Ammon's horn (tissue), 1 donor: Measurements from ENCODE around the gene LIPC.

Experiments
- DNase-seq: peaks from one replicate; pipeline ENCODE4 v3.0.0-alpha.2; 2016; ENCODE audit warnings: low spot score

Gene LIPC

GRCh38 chr15:58406811-58407210 lies 25.0 kb upstream of the LIPC start:
- no peak for DNase-seq

GRCh38 chr15:58407236-58407775 lies 24.5 kb upstream of the LIPC start:
- DNase-seq, result peak; percentile 87

GRCh38 chr15:58407778-58408177 lies 24.0 kb upstream of the LIPC start:
- DNase-seq, result no peak

- DNase-seq, result no peak
These were observed 21.9 kb upstream of the LIPC start for GRCh38 chr15:58409861-58410260.

- peak; percentile 21 for DNase-seq
These were observed 21.4 kb upstream of the LIPC start for GRCh38 chr15:58410353-58410752.

GRCh38 chr15:58413253-58413652 lies 18.5 kb upstream of the LIPC start:
- DNase-seq, result no peak

GRCh38 chr15:58415636-58416035 lies 16.2 kb upstream of the LIPC start:
- DNase-seq, result no peak

GRCh38 chr15:58416963-58417362 lies 14.8 kb upstream of the LIPC start:
- no peak for DNase-seq

- DNase-seq, result no peak
These were observed 13.7 kb upstream of the LIPC start for GRCh38 chr15:58418135-58418534.

GRCh38 chr15:58419803-58420524 lies 11.8 kb upstream of the LIPC start:
- no peak for DNase-seq

- DNase-seq, result no peak
These were observed 11.2 kb upstream of the LIPC start for GRCh38 chr15:58420579-58421043.

GRCh38 chr15:58423205-58423604 lies 8.6 kb upstream of the LIPC start:
- no peak for DNase-seq

- no peak for DNase-seq
These were observed 7.8 kb upstream of the LIPC start for GRCh38 chr15:58423831-58424608.

- no peak for DNase-seq
These were observed 7.1 kb upstream of the LIPC start for GRCh38 chr15:58424722-58425121.

- no peak for DNase-seq
These were observed 6.6 kb upstream of the LIPC start for GRCh38 chr15:58425185-58425584.

GRCh38 chr15:58425834-58426233 lies 6.0 kb upstream of the LIPC start:
- DNase-seq, result no peak

GRCh38 chr15:58426501-58426900 lies 5.3 kb upstream of the LIPC start:
- DNase-seq, result no peak

- DNase-seq, result no peak
These were observed 3.8 kb upstream of the LIPC start for GRCh38 chr15:58427987-58428386.

GRCh38 chr15:58430224-58430787 lies 1.5 kb upstream of the LIPC start:
- DNase-seq, result no peak

- no peak for DNase-seq
These were observed 610 bp downstream of the LIPC start for GRCh38 chr15:58432401-58432800.

- peak; percentile 48 for DNase-seq
These were observed 2.0 kb downstream of the LIPC start for GRCh38 chr15:58433597-58434333.

- no peak for DNase-seq
These were observed 2.6 kb downstream of the LIPC start for GRCh38 chr15:58434334-58434875.
